H9 (cell line): ENCODE data around the gene ELOF1. TPM values are rescaled to one million over a fixed set of nuclear protein-coding genes. Genes with fewer than 3 reads are reported as not detected.

Source experiments
- DNase-seq: peaks from one replicate; pipeline ENCODE4 v3.0.0-alpha.2; 2017
- H2AFZ ChIP-seq: one replicate; pipeline ENCODE4 v1.6.1; 2013; ENCODE audit warnings: mild to moderate bottlenecking, low read length, control low read depth, moderate library complexity
- H2AK5ac ChIP-seq: 2 replicates; pipeline ENCODE4 v1.6.1; 2013; ENCODE audit warnings: low read length, control low read depth, mixed read lengths; ENCODE audit not compliant: insufficient read length
- H2BK120ac ChIP-seq: one replicate; pipeline ENCODE4 v1.6.1; 2013; ENCODE audit warnings: low read depth, mild to moderate bottlenecking, low read length, control low read depth, inconsistent platforms; ENCODE audit not compliant: poor library complexity, severe bottlenecking
- H2BK12ac ChIP-seq: 2 replicates; pipeline ENCODE4 v1.6.1; 2013; ENCODE audit warnings: low read length, control low read depth, mixed read lengths, low read depth; ENCODE audit not compliant: insufficient read length
- H2BK15ac ChIP-seq: 2 replicates; pipeline ENCODE4 v1.6.1; 2013; ENCODE audit warnings: low read depth, low read length, control low read depth
- H2BK20ac ChIP-seq: one replicate; pipeline ENCODE4 v1.6.1; 2013; ENCODE audit warnings: low read depth, mild to moderate bottlenecking, low read length, control low read depth, inconsistent platforms; ENCODE audit not compliant: poor library complexity, severe bottlenecking
- H2BK5ac ChIP-seq: 2 replicates; pipeline ENCODE4 v1.6.1; 2013; ENCODE audit warnings: low read length, control low read depth, mixed read lengths; ENCODE audit not compliant: insufficient read length
- H3K14ac ChIP-seq: 2 replicates; pipeline ENCODE4 v1.6.1; 2013; ENCODE audit warnings: low read length, control low read depth; ENCODE audit not compliant: insufficient read depth
- H3K18ac ChIP-seq: 2 replicates; pipeline ENCODE4 v1.6.1; 2013; ENCODE audit warnings: low read depth, mild to moderate bottlenecking, mixed read lengths, low read length, control low read depth; ENCODE audit not compliant: insufficient read length
- H3K23ac ChIP-seq: 2 replicates; pipeline ENCODE4 v1.6.1; 2013; ENCODE audit warnings: low read length, control low read depth, mixed read lengths, low read depth; ENCODE audit not compliant: insufficient read length
- H3K23me2 ChIP-seq: 2 replicates; pipeline ENCODE4 v1.6.1; 2013; ENCODE audit warnings: low read depth, mild to moderate bottlenecking, mixed read lengths, low read length, control low read depth; ENCODE audit not compliant: insufficient read length, poor library complexity, severe bottlenecking
- H3K27ac ChIP-seq: 2 replicates; pipeline ENCODE4 v1.5.1; 2013; ENCODE audit warnings: low read length, control low read depth, mixed read lengths, low read depth; ENCODE audit not compliant: insufficient read length
- H3K27me3 ChIP-seq: 2 replicates; pipeline ENCODE4 v1.6.1; 2013; ENCODE audit warnings: low read length, control low read depth, inconsistent platforms; ENCODE audit not compliant: insufficient read depth
- H3K4ac ChIP-seq: 2 replicates; pipeline ENCODE4 v1.6.1; 2013; ENCODE audit warnings: low read depth, mild to moderate bottlenecking, control low read depth, inconsistent platforms, low read length, moderate library complexity
- H3K4me1 ChIP-seq: 2 replicates; pipeline ENCODE4 v1.6.1; 2013; ENCODE audit warnings: low read length, control low read depth, inconsistent platforms; ENCODE audit not compliant: insufficient read depth
- H3K4me2 ChIP-seq: 2 replicates; pipeline ENCODE4 v1.6.1; 2013; ENCODE audit warnings: low read length, control low read depth, mixed read lengths; ENCODE audit not compliant: insufficient read length, insufficient read depth
- H3K56ac ChIP-seq: 2 replicates; pipeline ENCODE4 v1.6.1; 2013; ENCODE audit warnings: low read depth, mild to moderate bottlenecking, mixed read lengths, low read length, control low read depth; ENCODE audit not compliant: insufficient read length
- H3K79me1 ChIP-seq: 2 replicates; pipeline ENCODE4 v1.6.1; 2013; ENCODE audit warnings: low read depth, mild to moderate bottlenecking, moderate library complexity, low read length, control low read depth, inconsistent platforms; ENCODE audit not compliant: insufficient read depth, poor library complexity, severe bottlenecking
- H3K79me2 ChIP-seq: 2 replicates; pipeline ENCODE4 v1.6.1; 2013; ENCODE audit warnings: low read length, control low read depth, inconsistent platforms; ENCODE audit not compliant: insufficient read depth
- H3K9ac ChIP-seq: 2 replicates; pipeline ENCODE4 v1.6.1; 2013; ENCODE audit warnings: low read length, control low read depth, mixed read lengths; ENCODE audit not compliant: insufficient read length; ENCODE audit errors: extremely low read depth
- H3K9me3 ChIP-seq: one replicate; pipeline ENCODE4 v1.6.1; 2013; ENCODE audit warnings: low read depth, low read length, inconsistent platforms; ENCODE audit not compliant: control insufficient read depth
- H3T11ph ChIP-seq: one replicate; pipeline ENCODE4 v1.6.1; 2013; ENCODE audit warnings: mild to moderate bottlenecking, low read length, control low read depth, inconsistent platforms
- H4K20me1 ChIP-seq: one replicate; pipeline ENCODE4 v1.6.1; 2013; ENCODE audit not compliant: control insufficient read depth, insufficient read length, insufficient read depth
- H4K5ac ChIP-seq: 2 replicates; pipeline ENCODE4 v1.6.1; 2013; ENCODE audit warnings: low read depth, mild to moderate bottlenecking, mixed read lengths, low read length, control low read depth; ENCODE audit not compliant: insufficient read length
- H4K8ac ChIP-seq: replicated peaks from 2 replicates; pipeline ENCODE4 v1.6.1; 2013; ENCODE audit warnings: low read length, control low read depth, mixed read lengths, low read depth; ENCODE audit not compliant: insufficient read length
- H4K91ac ChIP-seq: 2 replicates; pipeline ENCODE4 v1.6.1; 2013; ENCODE audit warnings: low read depth, mild to moderate bottlenecking, moderate library complexity, mixed read lengths, low read length, control low read depth; ENCODE audit not compliant: insufficient read length
- H3K27ac Mint-ChIP-seq, 3 experiments: 2 replicates in 2 of 3; 3 replicates in 1 of 3; pipeline ENCODE4 v1.8.0; 2020 to 2021; ENCODE audit warnings: mixed read lengths in 3 of 3, mild to moderate bottlenecking in 1 of 3, moderate library complexity in 1 of 3
- H3K27me3 Mint-ChIP-seq: 2 replicates; pipeline ENCODE4 v1.8.0; 2021; ENCODE audit warnings: low read depth, mild to moderate bottlenecking, moderate library complexity, mixed read lengths
- H3K36me3 Mint-ChIP-seq, 3 experiments: 2 replicates in 2 of 3; 3 replicates in 1 of 3; pipeline ENCODE4 v1.8.0; 2020 to 2021; ENCODE audit warnings: low read depth in 3 of 3, mixed read lengths in 3 of 3; ENCODE audit not compliant: insufficient read depth in 1 of 3
- H3K4me1 Mint-ChIP-seq, 2 experiments: 2 replicates each; pipeline ENCODE4 v1.8.0; 2020; ENCODE audit warnings: mixed read lengths in 2 of 2
- H3K4me3 Mint-ChIP-seq, 2 experiments: 2 replicates in 1 of 2; 3 replicates in 1 of 2; pipeline ENCODE4 v1.8.0; 2020 to 2021; ENCODE audit warnings: mild to moderate bottlenecking in 2 of 2, mixed read lengths in 2 of 2, moderate library complexity in 1 of 2
- H3K9me3 Mint-ChIP-seq, 2 experiments: 2 replicates in 1 of 2; 3 replicates in 1 of 2; pipeline ENCODE4 v1.8.0; 2020; ENCODE audit warnings: mild to moderate bottlenecking in 2 of 2, mixed read lengths in 2 of 2, moderate library complexity in 1 of 2
- CTCF ChIP-seq: fragments of 200-600 bp; sonication (generic); conservative IDR thresholded peaks from 3 replicates; pipeline ENCODE4 v1.8.0; 2021; ENCODE audit warnings: antibody characterized with exemption, mild to moderate bottlenecking
- WGBS: extraction: QIAGEN DNeasy Blood & Tissue Kit; methylation state at CpG from one replicate; pipeline ENCODE4 v1.1.7; 2013; ENCODE audit warnings: missing lambda C conversion rate, low lambda C conversion rate, mixed read lengths; ENCODE audit not compliant: insufficient read length; ENCODE audit errors: extremely low coverage; 5-methylcytosine and 5-hydroxymethylcytosine counted together
- total RNA-seq: library from RNA; stranded (reverse); gene quantifications from 2 replicates; pipeline ENCODE4 v1.2.1, GENCODE V29; 2021

ELOF1 gene
- total RNA-seq, 1 experiment from 2014 or later: 84.9 TPM

DNA sequence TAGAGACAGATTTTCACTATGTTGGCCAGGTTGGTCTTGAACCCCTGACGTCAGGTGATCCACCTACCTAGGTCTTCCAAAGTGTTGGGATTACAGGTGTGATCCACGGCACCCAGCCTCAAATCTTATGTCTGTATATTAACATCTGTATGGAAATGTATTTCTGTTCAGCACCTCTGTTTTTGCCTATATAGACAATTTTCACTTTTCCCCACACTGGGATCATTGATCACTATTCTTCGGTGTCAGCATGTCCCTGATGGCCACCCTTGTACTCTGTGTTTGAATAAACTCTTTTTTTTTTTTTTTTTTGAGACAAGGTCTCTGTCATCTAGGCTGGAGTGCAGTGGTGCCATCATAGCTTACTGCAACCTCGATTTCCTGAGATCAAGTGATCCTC is 35.1 kb upstream of the ELOF1 start:
- H3K9me3 Mint-ChIP-seq: no peaks in the 10 kb centered on the region
- no peak overlapping the region for H3K56ac ChIP-seq
- peaks cover 2% of the 10 kb centered on the region for H3K23me2 ChIP-seq
- H2BK12ac ChIP-seq: no peak overlapping the region
- no peak overlapping the region for H2BK15ac ChIP-seq
- H3K18ac ChIP-seq: no peak overlapping the region
- no peaks in the 10 kb centered on the region for H3K27me3 ChIP-seq
- no peak overlapping the region for H3K14ac ChIP-seq
- DNase-seq: no peak
- no peak overlapping the region for H2AK5ac ChIP-seq
- no peaks in the 10 kb centered on the region for H4K20me1 ChIP-seq
- H3K36me3 Mint-ChIP-seq: peaks cover 2 to 8% (median 7%) of the 10 kb centered on the region in 3 experiments; a peak in 4 of 7 replicates
- no peak overlapping the region for H4K8ac ChIP-seq
- H2BK20ac ChIP-seq: no peak overlapping the region
- no peak overlapping the region for H3K23ac ChIP-seq
- no peak overlapping the region for H3K4me2 ChIP-seq
- H3K4me1 ChIP-seq: no peaks in the 10 kb centered on the region
- no peak overlapping the region for H3K4me3 Mint-ChIP-seq
- H2BK120ac ChIP-seq: no peak overlapping the region
- WGBS: no CpG with 5 or more reads among the region's 4 CpGs
- no peak overlapping the region for H3K4ac ChIP-seq
- peaks cover 2% of the 10 kb centered on the region for H3K79me1 ChIP-seq
- H3K9me3 ChIP-seq: no peaks in the 10 kb centered on the region
- H3K4me1 Mint-ChIP-seq: peaks cover 2 to 9% of the 10 kb centered on the region in 2 experiments; a peak in 3 of 4 replicates
- no peak overlapping the region for H2BK5ac ChIP-seq
- H3T11ph ChIP-seq: no peak overlapping the region
- no peak overlapping the region for H4K5ac ChIP-seq
- no peak overlapping the region for H3K27ac ChIP-seq
- H4K91ac ChIP-seq: no peak overlapping the region
- peak overlapping the region in 1 of 3 experiments; percentile 55; a peak in 1 of 7 replicates for H3K27ac Mint-ChIP-seq
- no peak overlapping the region for H3K9ac ChIP-seq
- peaks cover 8% of the 10 kb centered on the region; the same call in 1 of the 2 replicates for H3K79me2 ChIP-seq
- no peaks in the 10 kb centered on the region; the same call in none of the 2 replicates for H3K27me3 Mint-ChIP-seq
- no peak overlapping the region for H2AFZ ChIP-seq
- TF ChIP-seq CTCF: no peak
